Ovary (tissue), 3 donors: ENCODE measurements around the gene DAGLB.

ENCODE experiments used
- EP300 ChIP-seq: sonication (generic); formaldehyde crosslinking; IDR thresholded peaks from one replicate; pipeline ENCODE4 v1.6.1; 2017; ENCODE audit warnings: antibody characterized with exemption
- POLR2A ChIP-seq: fragments of 450-650 bp; IDR thresholded peaks from one replicate; pipeline ENCODE4 v1.6.1; 2017; ENCODE audit warnings: antibody characterized with exemption, mild to moderate bottlenecking, moderate library complexity
- TF ChIP-seq, protein P1 (sequence below), 3 donors: fragments of 450-650 bp in 2 of 3; fragments of 200-600 bp in 1 of 3; IDR thresholded peaks; one replicate each; pipeline versions ENCODE4 v1.5.1 to v1.8.0; 2016 to 2022; ENCODE audit warnings: antibody characterized with exemption in 3 of 3, mild to moderate bottlenecking in 1 of 3
- donor health status: DM: no; HTN: no; CAD: no.

DNA sequence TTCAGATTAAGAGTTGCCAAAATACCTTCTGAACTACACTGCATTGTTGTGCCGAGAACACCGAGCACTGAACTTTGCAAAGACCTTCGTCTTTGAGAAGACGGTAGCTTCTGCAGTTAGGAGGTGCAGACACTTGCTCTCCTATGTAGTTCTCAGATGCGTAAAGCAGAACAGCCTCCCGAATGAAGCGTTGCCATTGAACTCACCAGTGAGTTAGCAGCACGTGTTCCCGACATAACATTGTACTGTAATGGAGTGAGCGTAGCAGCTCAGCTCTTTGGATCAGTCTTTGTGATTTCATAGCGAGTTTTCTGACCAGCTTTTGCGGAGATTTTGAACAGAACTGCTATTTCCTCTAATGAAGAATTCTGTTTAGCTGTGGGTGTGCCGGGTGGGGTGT lies 45.0 kb downstream of the DAGLB start:
- TF ChIP-seq, protein P1, sequence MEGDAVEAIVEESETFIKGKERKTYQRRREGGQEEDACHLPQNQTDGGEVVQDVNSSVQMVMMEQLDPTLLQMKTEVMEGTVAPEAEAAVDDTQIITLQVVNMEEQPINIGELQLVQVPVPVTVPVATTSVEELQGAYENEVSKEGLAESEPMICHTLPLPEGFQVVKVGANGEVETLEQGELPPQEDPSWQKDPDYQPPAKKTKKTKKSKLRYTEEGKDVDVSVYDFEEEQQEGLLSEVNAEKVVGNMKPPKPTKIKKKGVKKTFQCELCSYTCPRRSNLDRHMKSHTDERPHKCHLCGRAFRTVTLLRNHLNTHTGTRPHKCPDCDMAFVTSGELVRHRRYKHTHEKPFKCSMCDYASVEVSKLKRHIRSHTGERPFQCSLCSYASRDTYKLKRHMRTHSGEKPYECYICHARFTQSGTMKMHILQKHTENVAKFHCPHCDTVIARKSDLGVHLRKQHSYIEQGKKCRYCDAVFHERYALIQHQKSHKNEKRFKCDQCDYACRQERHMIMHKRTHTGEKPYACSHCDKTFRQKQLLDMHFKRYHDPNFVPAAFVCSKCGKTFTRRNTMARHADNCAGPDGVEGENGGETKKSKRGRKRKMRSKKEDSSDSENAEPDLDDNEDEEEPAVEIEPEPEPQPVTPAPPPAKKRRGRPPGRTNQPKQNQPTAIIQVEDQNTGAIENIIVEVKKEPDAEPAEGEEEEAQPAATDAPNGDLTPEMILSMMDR (IDR thresholded peaks at IDR 0.05): no peak
- TF ChIP-seq POLR2A (no peak), EP300 (no peak)
